GM19099 (cell line): ENCODE data around the gene MRPS18B.

ENCODE experiments used
- POLR2A ChIP-seq: IDR thresholded peaks from 3 replicates; pipeline ENCODE4 v1.6.1; 2011; ENCODE audit warnings: low read depth; ENCODE audit not compliant: insufficient read length; ENCODE audit errors: extremely low read depth

Gene MRPS18B

GRCh38 chr6:30646450-30647241, 29.0 kb downstream of the MRPS18B start, which contains the start of gene C6orf136:
Gene C6orf136 (plus strand): TSS chr6:30647133. CDS start chr6:30647232, 99 bp downstream.
- TF ChIP-seq POLR2A: no peak

GRCh38 chr6:30647242-30648116, 29.8 kb downstream of the MRPS18B start:
- peak; percentile 53 for TF ChIP-seq POLR2A

GRCh38 chr6:30651143-30651542, 33.5 kb downstream of the MRPS18B start:
- TF ChIP-seq POLR2A: no peak

GRCh38 chr6:30654798-30655742, 37.4 kb downstream of the MRPS18B start:
- no peak for TF ChIP-seq POLR2A

- no peak for TF ChIP-seq POLR2A
These were observed 38.1 kb downstream of the MRPS18B start for GRCh38 chr6:30655743-30656094.

GRCh38 chr6:30656513-30656912, 38.9 kb downstream of the MRPS18B start:
- no peak for TF ChIP-seq POLR2A

- TF ChIP-seq POLR2A: no peak
These were observed 39.8 kb downstream of the MRPS18B start for GRCh38 chr6:30657454-30657853.

GRCh38 chr6:30664994-30665767, 47.5 kb downstream of the MRPS18B start:
- no peak for TF ChIP-seq POLR2A

- no peak for TF ChIP-seq POLR2A
These were observed 53.3 kb downstream of the MRPS18B start for GRCh38 chr6:30670760-30671527.

GRCh38 chr6:30672445-30673253, 55.0 kb downstream of the MRPS18B start, which contains the start of gene DHX16:
Gene DHX16 (minus strand): TSS chr6:30673006. CDS start chr6:30672841, 165 bp downstream.
- TF ChIP-seq POLR2A: peak; percentile 75
